A673 (cell line): ENCODE data around the gene HMGB1.

Source experiments
- EZH2 ChIP-seq: fragments of 200-600 bp; sonication (generic); IDR thresholded peaks from 2 replicates; pipeline ENCODE4 v1.6.1; 2017; ENCODE audit warnings: borderline replicate concordance, low read depth, mild to moderate bottlenecking, mixed read lengths, antibody characterized with exemption, low read length; ENCODE audit not compliant: poor library complexity, severe bottlenecking
- TF ChIP-seq, protein P1 (sequence below): fragments of 300-800, 200-600 bp; sonication (generic); conservative IDR thresholded peaks from 2 replicates; pipeline ENCODE4 v1.5.1; 2017; ENCODE audit warnings: low read depth, mild to moderate bottlenecking, antibody characterized with exemption, low read length, moderate library complexity, mixed read lengths

DNA sequence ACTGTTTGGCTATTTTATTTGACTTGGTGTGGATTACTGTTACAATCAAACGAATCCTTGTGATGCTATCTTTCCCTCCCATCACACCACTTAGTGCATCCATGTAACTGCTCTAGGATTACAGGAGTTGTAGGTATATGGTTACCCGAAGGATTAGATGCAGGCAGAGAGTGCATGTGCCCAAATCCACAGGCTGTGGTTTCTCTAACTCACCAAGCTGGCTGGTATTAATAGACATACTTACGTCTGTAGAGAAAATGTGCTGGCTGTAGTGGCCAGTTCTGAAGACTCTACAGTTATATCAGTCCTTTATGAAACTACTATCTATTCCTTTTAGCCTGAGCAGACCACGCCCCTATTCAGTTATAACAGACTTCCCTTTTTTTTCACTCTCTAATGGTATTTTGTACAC is 1.1 kb upstream of the HMGB1 start:
- TF ChIP-seq, protein P1, sequence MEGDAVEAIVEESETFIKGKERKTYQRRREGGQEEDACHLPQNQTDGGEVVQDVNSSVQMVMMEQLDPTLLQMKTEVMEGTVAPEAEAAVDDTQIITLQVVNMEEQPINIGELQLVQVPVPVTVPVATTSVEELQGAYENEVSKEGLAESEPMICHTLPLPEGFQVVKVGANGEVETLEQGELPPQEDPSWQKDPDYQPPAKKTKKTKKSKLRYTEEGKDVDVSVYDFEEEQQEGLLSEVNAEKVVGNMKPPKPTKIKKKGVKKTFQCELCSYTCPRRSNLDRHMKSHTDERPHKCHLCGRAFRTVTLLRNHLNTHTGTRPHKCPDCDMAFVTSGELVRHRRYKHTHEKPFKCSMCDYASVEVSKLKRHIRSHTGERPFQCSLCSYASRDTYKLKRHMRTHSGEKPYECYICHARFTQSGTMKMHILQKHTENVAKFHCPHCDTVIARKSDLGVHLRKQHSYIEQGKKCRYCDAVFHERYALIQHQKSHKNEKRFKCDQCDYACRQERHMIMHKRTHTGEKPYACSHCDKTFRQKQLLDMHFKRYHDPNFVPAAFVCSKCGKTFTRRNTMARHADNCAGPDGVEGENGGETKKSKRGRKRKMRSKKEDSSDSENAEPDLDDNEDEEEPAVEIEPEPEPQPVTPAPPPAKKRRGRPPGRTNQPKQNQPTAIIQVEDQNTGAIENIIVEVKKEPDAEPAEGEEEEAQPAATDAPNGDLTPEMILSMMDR, result no peak
- no peak for TF ChIP-seq EZH2
